GM18873 (cell line): Measurements from ENCODE around the gene PHACTR2.
"Not testable (repeated sequence)": the region's sequence is repeated elsewhere in the genome, so short reads cannot be mapped to it uniquely, and the experiment has no call there.

Source experiments
- ATAC-seq: cut with Tn5 transposase; IDR thresholded peaks from one replicate; pipeline ENCODE4 v1.9.1; 2021; ENCODE audit warnings: mild to moderate bottlenecking, moderate library complexity, moderate number of reproducible peaks; ENCODE audit not compliant: unreplicated experiment, low FRiP score

The PHACTR2 gene

DNA sequence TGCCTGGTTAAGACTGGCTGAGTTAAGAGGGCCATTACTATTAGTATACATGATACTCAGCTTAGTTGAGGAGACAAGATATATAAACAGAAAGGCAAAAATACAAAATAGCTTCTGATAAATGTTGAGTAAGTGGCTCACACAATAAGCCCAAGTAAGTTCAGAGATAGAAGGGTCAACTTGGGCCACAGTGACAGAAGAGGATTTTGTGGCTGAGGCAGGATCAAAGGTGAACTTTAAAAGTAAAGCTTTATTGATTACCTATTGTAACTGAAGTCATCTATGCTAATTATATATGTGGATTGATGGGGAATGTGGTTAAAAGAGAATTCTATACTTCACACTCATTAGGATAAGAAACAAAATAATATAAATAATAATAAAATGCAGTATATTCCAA, 80.8 kb downstream of the PHACTR2 start:
- no peak for ATAC-seq

- no peak for ATAC-seq
These were observed 81.9 kb downstream of the PHACTR2 start for GRCh38 chr6:143759666-143760065.

DNA sequence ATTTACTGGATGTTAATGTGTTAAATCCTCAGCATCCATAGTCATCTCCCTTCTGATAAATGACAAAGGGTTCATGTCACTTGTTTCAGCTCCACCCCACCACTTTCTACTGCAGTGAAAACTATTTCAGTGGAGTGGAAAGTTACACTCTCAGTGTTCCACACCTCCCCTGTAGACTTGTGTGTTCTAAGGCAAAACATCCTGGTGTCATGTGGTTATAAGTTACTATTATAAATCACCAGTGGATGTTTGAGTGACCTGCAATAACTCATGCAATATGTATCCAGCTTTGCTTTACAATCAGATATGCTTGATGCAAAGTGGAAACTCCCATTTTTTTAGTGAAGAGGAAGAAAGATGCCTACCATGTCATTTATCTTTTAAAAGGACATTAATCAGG, 83.3 kb downstream of the PHACTR2 start:
- no peak for ATAC-seq

- no peak for ATAC-seq
These were observed 84.4 kb downstream of the PHACTR2 start for GRCh38 chr6:143762126-143762525.

DNA sequence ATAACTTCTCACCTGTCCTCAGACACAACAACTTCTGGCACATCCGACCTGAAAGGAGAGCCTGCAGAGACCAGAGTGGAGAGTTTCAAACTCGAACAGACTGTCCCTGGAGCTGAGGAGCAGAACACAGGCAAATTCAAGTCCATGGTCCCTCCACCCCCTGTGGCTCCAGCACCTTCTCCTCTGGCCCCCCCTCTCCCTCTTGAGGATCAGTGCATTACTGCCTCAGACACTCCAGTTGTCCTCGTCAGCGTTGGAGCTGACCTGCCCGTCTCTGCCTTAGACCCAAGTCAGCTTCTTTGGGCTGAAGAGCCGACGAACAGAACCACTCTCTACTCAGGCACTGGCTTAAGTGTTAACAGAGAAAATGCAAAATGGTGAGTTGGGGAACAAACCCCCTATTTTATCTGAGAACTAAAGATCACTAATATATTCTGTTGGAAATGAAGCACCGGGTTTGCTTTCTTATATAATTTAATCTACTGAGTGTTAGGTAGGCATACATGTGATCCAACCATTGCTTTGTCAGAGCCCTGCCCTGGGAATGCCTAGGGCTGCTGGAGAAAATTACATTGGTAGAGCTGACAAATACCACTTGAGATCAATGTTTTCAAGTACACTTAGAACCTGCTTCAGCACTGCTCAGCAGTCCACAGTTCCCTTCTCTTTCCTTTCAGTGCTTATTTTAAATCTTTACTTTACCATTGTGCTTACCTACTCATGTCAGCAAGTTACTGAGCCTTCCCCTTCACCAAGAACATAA, 87.8 kb downstream of the PHACTR2 start:
- no peak for ATAC-seq

- no peak for ATAC-seq
These were observed 88.4 kb downstream of the PHACTR2 start for GRCh38 chr6:143766185-143766553.

GRCh38 chr6:143767433-143767832, 89.7 kb downstream of the PHACTR2 start:
- ATAC-seq: no peak

DNA sequence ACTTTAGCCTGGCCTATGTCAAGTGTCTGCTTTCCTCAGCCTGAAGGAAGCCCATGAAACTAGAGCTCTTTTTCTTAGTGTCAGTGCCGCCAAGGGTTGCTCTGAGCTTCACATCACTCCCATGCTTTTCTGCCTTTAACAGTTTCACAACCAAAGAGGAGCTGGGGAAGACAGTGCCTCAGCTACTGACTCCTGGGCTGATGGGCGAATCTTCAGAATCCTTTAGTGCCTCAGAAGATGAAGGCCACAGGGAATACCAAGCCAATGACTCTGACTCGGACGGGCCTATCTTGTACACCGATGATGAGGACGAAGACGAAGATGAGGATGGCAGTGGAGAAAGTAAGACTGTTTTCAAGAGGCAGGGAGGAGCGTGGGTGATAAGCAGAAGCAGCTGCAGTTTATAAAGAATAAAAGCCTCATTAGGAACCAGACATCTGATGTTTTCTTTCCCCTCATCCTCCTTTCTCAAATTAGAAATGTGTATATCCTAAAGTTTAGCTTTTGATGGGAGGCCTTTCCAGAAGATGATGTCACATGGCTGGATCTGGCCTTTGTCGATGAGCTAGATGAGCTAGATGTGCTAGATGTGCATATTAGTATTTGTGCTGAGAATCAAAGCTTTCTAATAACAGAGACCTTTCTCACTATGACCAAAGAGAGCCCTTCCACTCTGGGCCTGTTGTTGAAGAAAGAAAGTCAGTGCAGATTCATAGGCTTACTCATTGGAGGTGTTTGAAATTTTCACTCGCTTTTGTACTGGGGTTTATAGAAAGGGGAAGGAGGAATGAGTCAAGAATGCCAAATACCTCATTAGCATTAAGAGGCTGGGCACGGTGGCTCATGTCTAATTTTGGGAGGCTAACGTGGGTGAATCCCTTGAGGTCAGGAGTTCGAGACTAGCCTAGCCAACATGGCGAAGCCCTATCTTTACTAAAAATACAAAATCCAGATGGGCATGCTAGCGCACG, 94.6 kb downstream of the PHACTR2 start:
- no peak for ATAC-seq

- ATAC-seq: no peak
These were observed 95.9 kb downstream of the PHACTR2 start for GRCh38 chr6:143773506-143774150.

DNA sequence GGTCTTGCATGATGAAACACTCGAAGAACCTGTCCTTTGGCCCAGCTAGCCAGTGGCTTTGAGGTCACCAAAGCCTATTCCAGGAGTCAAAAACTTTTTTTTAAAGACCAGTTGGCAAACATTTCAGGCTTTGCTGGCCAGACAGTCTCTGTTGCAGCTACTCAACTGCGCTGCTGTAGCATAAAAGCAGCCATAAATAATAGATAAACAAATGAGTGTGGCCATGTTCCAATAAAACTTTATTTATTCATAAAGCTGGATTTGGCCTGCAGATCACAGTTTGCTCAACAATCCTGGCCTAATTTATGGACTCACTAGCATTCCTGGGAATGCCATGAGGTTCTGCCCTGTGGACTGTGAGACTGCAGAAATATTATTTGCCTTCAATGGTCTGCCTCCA, 96.6 kb downstream of the PHACTR2 start:
- no peak for ATAC-seq

DNA sequence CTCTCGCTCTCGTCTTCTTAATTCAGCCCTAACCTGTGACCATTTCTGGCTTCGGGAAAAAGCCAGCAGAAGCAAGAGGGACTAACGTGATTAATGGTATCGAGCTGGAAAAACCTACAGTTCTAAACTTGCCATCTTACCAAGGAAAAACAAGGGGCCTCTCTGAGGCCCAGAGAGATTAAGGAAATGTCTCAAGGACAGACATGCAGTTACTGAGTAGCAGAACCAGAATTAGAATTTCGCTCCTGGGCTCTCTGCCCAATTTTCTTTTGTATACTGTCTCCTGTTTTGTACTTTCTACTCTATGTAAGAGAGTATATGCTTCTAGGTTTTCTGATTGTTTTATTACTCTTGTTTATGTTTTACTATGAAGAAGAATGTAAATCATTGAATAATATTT, 97.6 kb downstream of the PHACTR2 start:
- ATAC-seq: no peak

DNA sequence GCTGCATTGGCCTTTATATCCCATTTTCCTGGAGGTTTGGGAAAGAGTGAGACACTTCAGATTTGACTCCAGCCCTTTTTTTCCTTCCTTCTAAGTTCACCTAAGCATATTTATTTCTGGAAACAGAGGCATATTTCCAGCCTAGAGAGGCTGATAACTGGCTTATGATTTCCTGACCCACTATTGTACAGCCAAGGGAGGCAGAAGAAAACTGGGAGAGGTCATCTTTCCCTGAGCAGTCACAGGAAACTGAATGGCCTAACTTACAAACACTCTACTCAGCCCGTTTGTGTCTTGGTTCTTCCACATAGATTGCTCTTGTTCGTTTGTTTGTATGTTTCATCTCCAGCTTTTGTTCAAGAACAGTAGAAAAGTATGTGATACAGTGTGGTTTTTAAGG, 101.2 kb downstream of the PHACTR2 start:
- ATAC-seq: no peak

GRCh38 chr6:143782481-143782880, 104.7 kb downstream of the PHACTR2 start:
- ATAC-seq: no peak

DNA sequence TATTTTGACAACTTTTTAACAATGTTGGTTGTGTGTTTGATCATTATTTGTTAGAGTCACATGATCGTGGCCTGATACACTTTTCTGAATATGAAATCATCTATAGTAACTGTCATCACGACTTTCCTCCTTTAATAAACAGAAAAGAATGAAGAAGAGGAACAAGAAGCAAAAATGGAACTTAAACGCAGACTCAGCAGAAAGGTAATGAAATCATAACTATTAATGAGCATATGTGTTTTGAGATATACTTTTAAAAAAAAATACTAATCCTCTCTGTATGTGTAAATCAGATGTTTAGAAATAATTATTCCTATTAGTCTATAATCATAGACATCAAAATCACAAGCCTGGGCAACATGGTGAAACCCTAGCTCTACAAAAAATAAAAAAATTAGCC, 105.3 kb downstream of the PHACTR2 start:
- ATAC-seq: no peak

DNA sequence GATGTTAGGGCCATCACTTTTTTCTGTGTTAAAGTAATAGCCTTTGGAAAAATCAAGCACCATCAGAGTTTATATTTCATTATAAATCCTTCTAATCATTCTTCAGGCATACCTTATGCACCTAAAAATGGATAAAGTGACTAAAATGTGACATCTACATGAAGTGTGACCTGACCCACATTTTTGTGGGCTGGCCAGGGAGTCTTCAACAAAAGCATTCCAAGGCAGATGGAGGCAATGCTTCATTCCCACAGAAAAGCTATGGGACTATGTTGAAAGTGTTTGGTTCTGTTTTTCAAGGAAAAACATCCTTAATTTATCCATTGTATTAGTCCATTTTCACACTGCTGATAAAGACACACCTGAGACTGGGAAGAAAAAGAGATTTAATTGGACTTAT, 106.6 kb downstream of the PHACTR2 start:
- ATAC-seq: no peak

DNA sequence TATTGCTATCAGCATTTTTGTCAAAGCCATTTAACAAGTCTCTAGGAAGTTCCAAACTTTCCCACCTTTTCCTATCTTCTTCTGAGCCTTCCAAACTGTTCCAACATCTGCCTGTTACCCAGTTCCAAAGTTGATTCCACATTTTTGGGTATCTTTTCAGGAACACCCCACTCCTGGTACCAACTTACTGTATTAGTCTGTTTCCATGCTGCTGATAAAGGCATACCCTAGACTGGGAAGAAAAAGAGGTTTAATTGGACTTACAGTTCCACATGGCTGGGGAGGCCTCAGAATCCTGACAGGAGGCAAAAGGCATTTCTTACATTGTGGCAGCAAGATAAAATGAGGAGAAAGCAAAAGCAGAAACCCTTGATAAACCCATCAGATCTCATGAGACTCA, 108.6 kb downstream of the PHACTR2 start:
- ATAC-seq: not testable (repeated sequence)

GRCh38 chr6:143792402-143793279, 114.9 kb downstream of the PHACTR2 start:
- ATAC-seq: no peak

- ATAC-seq: no peak
These were observed 115.5 kb downstream of the PHACTR2 start for GRCh38 chr6:143793280-143793619.

GRCh38 chr6:143796551-143796950, 118.8 kb downstream of the PHACTR2 start:
- not testable (repeated sequence) for ATAC-seq

DNA sequence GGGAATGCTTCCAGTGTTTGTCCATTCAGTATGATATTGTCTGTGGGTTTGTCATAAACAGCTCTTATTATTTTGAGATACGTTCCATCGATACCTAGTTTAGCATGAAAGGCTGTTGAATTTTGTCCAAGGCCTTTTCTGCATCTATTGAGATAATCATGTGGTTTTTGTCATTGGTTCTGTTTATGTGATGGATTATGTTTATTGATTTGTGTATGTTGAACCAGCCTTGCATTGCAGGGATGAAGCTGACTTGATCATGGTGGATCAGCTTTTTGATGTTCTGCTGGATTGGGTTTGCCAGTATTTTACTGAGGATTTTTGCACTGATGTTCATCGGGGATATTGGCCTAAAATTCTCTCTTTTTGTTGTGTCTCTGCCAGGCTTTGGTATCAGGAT, 120.7 kb downstream of the PHACTR2 start:
- ATAC-seq: not testable (repeated sequence)
